Liver (tissue), 9 donors: Measurements from ENCODE around the gene FRG2. TPM values are rescaled to one million over a fixed set of nuclear protein-coding genes. Genes with fewer than 3 reads are reported as not detected.
"Not testable (repeated sequence)": the region's sequence is repeated elsewhere in the genome, so short reads cannot be mapped to it uniquely, and the experiment has no call there.

ENCODE experiments used
- DNase-seq: peaks from one replicate; pipeline ENCODE4 v3.0.0-alpha.2; 2017; ENCODE audit warnings: low spot score
- H3K27ac ChIP-seq, 2 donors: one replicate each; pipeline ENCODE4 v1.7.0; 2013; ENCODE audit warnings: inconsistent platforms in 2 of 2, low read length in 2 of 2, control low read depth in 1 of 2, low read depth in 1 of 2, mild to moderate bottlenecking in 1 of 2
- H3K27me3 ChIP-seq, 4 donors: one replicate each; pipeline versions ENCODE4 v1.6.1 to v1.7.0; 2013; ENCODE audit warnings: low read length in 3 of 4, inconsistent platforms in 1 of 4, mild to moderate bottlenecking in 1 of 4, moderate library complexity in 1 of 4; ENCODE audit not compliant: control insufficient read depth in 4 of 4, insufficient read depth in 4 of 4
- H3K36me3 ChIP-seq, 4 donors: one replicate each; pipeline versions ENCODE4 v1.6.1 to v1.7.0; 2013; ENCODE audit warnings: low read length in 3 of 4, mild to moderate bottlenecking in 3 of 4, low read depth in 1 of 4, moderate library complexity in 1 of 4; ENCODE audit not compliant: control insufficient read depth in 4 of 4, insufficient read depth in 3 of 4
- H3K4me1 ChIP-seq, 4 donors: one replicate each; pipeline versions ENCODE4 v1.6.1 to v1.7.0; 2013; ENCODE audit warnings: low read length in 3 of 4, mild to moderate bottlenecking in 3 of 4, moderate library complexity in 1 of 4; ENCODE audit not compliant: control insufficient read depth in 4 of 4, insufficient read depth in 4 of 4
- H3K4me3 ChIP-seq, 3 donors: one replicate each; pipeline versions ENCODE4 v1.6.1 to v1.7.0; 2013; ENCODE audit warnings: low read length in 3 of 3, control low read depth in 1 of 3, low read depth in 1 of 3, mild to moderate bottlenecking in 1 of 3
- H3K9ac ChIP-seq, 2 donors: one replicate each; pipeline ENCODE4 v1.7.0; 2013; ENCODE audit warnings: low read length in 2 of 2, mild to moderate bottlenecking in 2 of 2, moderate library complexity in 2 of 2, control low read depth in 1 of 2, low read depth in 1 of 2
- H3K9me3 ChIP-seq, 4 donors: one replicate each; pipeline versions ENCODE4 v1.6.1 to v1.7.0; 2013; ENCODE audit warnings: low read length in 3 of 4; ENCODE audit not compliant: control insufficient read depth in 4 of 4
- ATF3 ChIP-seq: IDR thresholded peaks from 2 replicates; pipeline ENCODE4 v1.6.1; 2016; ENCODE audit warnings: antibody characterized with exemption
- EGR1 ChIP-seq, 2 donors: IDR thresholded peaks; 2 replicates each; pipeline ENCODE4 v1.6.1; 2016 to 2018; ENCODE audit warnings: antibody characterized with exemption in 2 of 2, low read depth in 2 of 2
- FOXA1 ChIP-seq: IDR thresholded peaks from 2 replicates; pipeline ENCODE4 v1.6.1; 2016; ENCODE audit warnings: antibody characterized with exemption
- FOXA2 ChIP-seq: IDR thresholded peaks from 2 replicates; pipeline ENCODE4 v1.6.1; 2016; ENCODE audit warnings: antibody characterized with exemption
- GABPA ChIP-seq, 2 donors: IDR thresholded peaks in 1 of 2; conservative IDR thresholded peaks in 1 of 2; 2 replicates each; pipeline ENCODE4 v1.6.1; 2016; ENCODE audit warnings: antibody characterized with exemption in 2 of 2, mild to moderate bottlenecking in 1 of 2, moderate library complexity in 1 of 2
- HNF4A ChIP-seq, 2 donors: conservative IDR thresholded peaks; 2 replicates each; pipeline ENCODE4 v1.6.1; 2016; ENCODE audit warnings: antibody characterized with exemption in 2 of 2, mild to moderate bottlenecking in 2 of 2
- HNF4G ChIP-seq: IDR thresholded peaks from 2 replicates; pipeline ENCODE4 v1.6.1; 2016; ENCODE audit warnings: antibody characterized with exemption
- RAD21 ChIP-seq, 2 donors: IDR thresholded peaks; 2 replicates each; pipeline ENCODE4 v1.6.1; 2016; ENCODE audit warnings: antibody characterized with exemption in 2 of 2, mild to moderate bottlenecking in 2 of 2
- RXRA ChIP-seq, 2 donors: IDR thresholded peaks; 2 replicates each; pipeline ENCODE4 v1.6.1; 2017 to 2018; ENCODE audit warnings: antibody characterized with exemption in 2 of 2, mild to moderate bottlenecking in 1 of 2
- SP1 ChIP-seq: IDR thresholded peaks from 2 replicates; pipeline ENCODE4 v1.6.1; 2018; ENCODE audit warnings: antibody characterized with exemption, mild to moderate bottlenecking
- TAF1 ChIP-seq: conservative IDR thresholded peaks from 2 replicates; pipeline ENCODE4 v1.6.1; 2016; ENCODE audit warnings: antibody characterized with exemption, mild to moderate bottlenecking
- YY1 ChIP-seq: IDR thresholded peaks from 2 replicates; pipeline ENCODE4 v1.6.1; 2016; ENCODE audit warnings: antibody characterized with exemption, mild to moderate bottlenecking
- ZBTB33 ChIP-seq: IDR thresholded peaks from 2 replicates; pipeline ENCODE4 v1.6.1; 2016; ENCODE audit warnings: antibody characterized with exemption
- WGBS: extraction: QIAGEN DNeasy Blood & Tissue Kit; methylation state at CpG from one replicate; pipeline ENCODE4 v1.1.7; 2013; 5-methylcytosine and 5-hydroxymethylcytosine counted together
- polyA plus RNA-seq, 2 donors: library from polyadenylated mRNA; stranded (reverse) in 1 of 2; unstranded in 1 of 2; fragments of 200-250 nt in 1 of 2; fragments of >200 nt in 1 of 2; fragmentation: Nextera tagmentation in 1 of 2; extraction: Ambion mirVana in 1 of 2; gene quantifications; one replicate each; pipeline versions ENCODE4 v1.2.1 to v1.2.3, GENCODE V29; 2013 to 2015
- total RNA-seq, 2 donors: library from RNA; depleted of rRNA; stranded (reverse); fragments of >200 nt; gene quantifications; one replicate each; pipeline ENCODE4 v1.2.3, GENCODE V29; 2014
- TF ChIP-seq, protein P1 (sequence below): fragments of 150-350 bp; IDR thresholded peaks from 2 replicates; pipeline ENCODE4 v1.5.1; 2017; ENCODE audit warnings: improper control_type of control experiment, low read depth, low read length; ENCODE audit not compliant: missing input control
- TF ChIP-seq, protein P2 (sequence below): IDR thresholded peaks from 2 replicates; pipeline ENCODE4 v1.6.1; 2016; ENCODE audit warnings: antibody characterized with exemption, mild to moderate bottlenecking
- TF ChIP-seq, protein P3 (sequence below): IDR thresholded peaks from 2 replicates; pipeline ENCODE4 v1.6.1; 2016; ENCODE audit warnings: antibody characterized with exemption
- donor health status: healthy.
- donor health status: healthy.
- donor health status: healthy.
- donor health status: healthy.
- donor health status: healthy.

FRG2 gene
- total and polyA plus RNA-seq, 4 donors: not detected

DNA sequence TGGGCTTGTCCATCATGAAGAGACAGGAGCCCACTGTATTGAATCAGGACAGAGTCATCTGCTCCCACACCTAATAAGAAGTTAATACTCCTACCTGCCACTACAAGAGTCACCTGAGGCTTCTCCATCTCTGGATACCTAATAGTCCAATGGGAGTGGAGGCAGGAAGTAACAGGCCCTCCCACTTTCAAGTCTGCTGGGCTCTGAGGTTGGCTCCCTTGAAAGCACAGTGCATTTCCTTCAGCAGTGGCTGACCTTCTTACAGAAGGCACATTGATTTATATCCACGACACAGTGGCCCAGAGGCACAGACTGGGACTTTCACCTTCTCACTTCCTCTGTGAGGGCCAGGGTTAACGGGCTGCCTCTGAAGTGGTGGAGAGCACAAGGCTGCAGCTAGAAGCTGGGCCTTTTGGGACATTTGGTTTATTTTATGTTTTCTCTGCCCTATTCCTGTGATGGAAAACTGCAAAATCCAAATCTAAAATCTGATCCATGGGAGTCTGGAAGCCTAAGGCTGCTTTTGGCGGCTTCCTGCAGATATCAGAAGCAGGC lies 38.1 kb downstream of the FRG2 start:
- no peak overlapping the region for H3K27ac ChIP-seq
- H3K4me3 ChIP-seq: no peak overlapping the region
- no peaks in the 10 kb centered on the region for H3K4me1 ChIP-seq
- WGBS: 61% methylated on average over 3 of the region's 3 CpGs
- DNase-seq: no peak
- no peak for TF ChIP-seq SP1
- no peak for TF ChIP-seq HNF4G
- TF ChIP-seq HNF4A (conservative IDR thresholded peaks at IDR 0.05): no peak
- no peak for TF ChIP-seq ATF3
- TF ChIP-seq FOXA2: no peak
- TF ChIP-seq RAD21 (IDR thresholded peaks at IDR 0.05): no peak
- TF ChIP-seq, protein P1, sequence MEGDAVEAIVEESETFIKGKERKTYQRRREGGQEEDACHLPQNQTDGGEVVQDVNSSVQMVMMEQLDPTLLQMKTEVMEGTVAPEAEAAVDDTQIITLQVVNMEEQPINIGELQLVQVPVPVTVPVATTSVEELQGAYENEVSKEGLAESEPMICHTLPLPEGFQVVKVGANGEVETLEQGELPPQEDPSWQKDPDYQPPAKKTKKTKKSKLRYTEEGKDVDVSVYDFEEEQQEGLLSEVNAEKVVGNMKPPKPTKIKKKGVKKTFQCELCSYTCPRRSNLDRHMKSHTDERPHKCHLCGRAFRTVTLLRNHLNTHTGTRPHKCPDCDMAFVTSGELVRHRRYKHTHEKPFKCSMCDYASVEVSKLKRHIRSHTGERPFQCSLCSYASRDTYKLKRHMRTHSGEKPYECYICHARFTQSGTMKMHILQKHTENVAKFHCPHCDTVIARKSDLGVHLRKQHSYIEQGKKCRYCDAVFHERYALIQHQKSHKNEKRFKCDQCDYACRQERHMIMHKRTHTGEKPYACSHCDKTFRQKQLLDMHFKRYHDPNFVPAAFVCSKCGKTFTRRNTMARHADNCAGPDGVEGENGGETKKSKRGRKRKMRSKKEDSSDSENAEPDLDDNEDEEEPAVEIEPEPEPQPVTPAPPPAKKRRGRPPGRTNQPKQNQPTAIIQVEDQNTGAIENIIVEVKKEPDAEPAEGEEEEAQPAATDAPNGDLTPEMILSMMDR: no peak
- TF ChIP-seq, protein P2, sequence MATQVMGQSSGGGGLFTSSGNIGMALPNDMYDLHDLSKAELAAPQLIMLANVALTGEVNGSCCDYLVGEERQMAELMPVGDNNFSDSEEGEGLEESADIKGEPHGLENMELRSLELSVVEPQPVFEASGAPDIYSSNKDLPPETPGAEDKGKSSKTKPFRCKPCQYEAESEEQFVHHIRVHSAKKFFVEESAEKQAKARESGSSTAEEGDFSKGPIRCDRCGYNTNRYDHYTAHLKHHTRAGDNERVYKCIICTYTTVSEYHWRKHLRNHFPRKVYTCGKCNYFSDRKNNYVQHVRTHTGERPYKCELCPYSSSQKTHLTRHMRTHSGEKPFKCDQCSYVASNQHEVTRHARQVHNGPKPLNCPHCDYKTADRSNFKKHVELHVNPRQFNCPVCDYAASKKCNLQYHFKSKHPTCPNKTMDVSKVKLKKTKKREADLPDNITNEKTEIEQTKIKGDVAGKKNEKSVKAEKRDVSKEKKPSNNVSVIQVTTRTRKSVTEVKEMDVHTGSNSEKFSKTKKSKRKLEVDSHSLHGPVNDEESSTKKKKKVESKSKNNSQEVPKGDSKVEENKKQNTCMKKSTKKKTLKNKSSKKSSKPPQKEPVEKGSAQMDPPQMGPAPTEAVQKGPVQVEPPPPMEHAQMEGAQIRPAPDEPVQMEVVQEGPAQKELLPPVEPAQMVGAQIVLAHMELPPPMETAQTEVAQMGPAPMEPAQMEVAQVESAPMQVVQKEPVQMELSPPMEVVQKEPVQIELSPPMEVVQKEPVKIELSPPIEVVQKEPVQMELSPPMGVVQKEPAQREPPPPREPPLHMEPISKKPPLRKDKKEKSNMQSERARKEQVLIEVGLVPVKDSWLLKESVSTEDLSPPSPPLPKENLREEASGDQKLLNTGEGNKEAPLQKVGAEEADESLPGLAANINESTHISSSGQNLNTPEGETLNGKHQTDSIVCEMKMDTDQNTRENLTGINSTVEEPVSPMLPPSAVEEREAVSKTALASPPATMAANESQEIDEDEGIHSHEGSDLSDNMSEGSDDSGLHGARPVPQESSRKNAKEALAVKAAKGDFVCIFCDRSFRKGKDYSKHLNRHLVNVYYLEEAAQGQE: no peak
- TF ChIP-seq, protein P3, sequence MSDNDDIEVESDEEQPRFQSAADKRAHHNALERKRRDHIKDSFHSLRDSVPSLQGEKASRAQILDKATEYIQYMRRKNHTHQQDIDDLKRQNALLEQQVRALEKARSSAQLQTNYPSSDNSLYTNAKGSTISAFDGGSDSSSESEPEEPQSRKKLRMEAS: no peak
- no peak for TF ChIP-seq RXRA (IDR thresholded peaks at IDR 0.05)
- no peak for TF ChIP-seq ZBTB33
- no peak for TF ChIP-seq TAF1
- TF ChIP-seq YY1: no peak
- TF ChIP-seq FOXA1: no peak
- TF ChIP-seq EGR1 (IDR thresholded peaks at IDR 0.05; ENCODE audit: low read depth in 2 of 2): no peak
- TF ChIP-seq GABPA (IDR thresholded peaks at IDR 0.05 in 1 of 2, conservative IDR thresholded peaks at IDR 0.05 in 1 of 2): no peak
- no peak overlapping the region for H3K9ac ChIP-seq
- no peaks in the 10 kb centered on the region for H3K9me3 ChIP-seq
- no peaks in the 10 kb centered on the region for H3K36me3 ChIP-seq
- H3K27me3 ChIP-seq: no peaks in the 10 kb centered on the region

GRCh38 chr4:189985651-189986243 lies 41.3 kb downstream of the FRG2 start:
- H3K27me3 ChIP-seq, H3K4me3 ChIP-seq, H3K27ac ChIP-seq, H3K36me3 ChIP-seq, H3K9ac ChIP-seq, H3K9me3 ChIP-seq, DNase-seq, H3K4me1 ChIP-seq: not testable (repeated sequence)
- 62% methylated on average over 4 of the region's 4 CpGs for WGBS

- not testable (repeated sequence) for H3K27ac ChIP-seq, DNase-seq, H3K36me3 ChIP-seq, H3K4me1 ChIP-seq, H3K4me3 ChIP-seq, H3K27me3 ChIP-seq, H3K9me3 ChIP-seq, H3K9ac ChIP-seq
- WGBS: 63% methylated on average over 31 of the region's 31 CpGs
These were observed 42.4 kb downstream of the FRG2 start for GRCh38 chr4:189984661-189985060.

DNA sequence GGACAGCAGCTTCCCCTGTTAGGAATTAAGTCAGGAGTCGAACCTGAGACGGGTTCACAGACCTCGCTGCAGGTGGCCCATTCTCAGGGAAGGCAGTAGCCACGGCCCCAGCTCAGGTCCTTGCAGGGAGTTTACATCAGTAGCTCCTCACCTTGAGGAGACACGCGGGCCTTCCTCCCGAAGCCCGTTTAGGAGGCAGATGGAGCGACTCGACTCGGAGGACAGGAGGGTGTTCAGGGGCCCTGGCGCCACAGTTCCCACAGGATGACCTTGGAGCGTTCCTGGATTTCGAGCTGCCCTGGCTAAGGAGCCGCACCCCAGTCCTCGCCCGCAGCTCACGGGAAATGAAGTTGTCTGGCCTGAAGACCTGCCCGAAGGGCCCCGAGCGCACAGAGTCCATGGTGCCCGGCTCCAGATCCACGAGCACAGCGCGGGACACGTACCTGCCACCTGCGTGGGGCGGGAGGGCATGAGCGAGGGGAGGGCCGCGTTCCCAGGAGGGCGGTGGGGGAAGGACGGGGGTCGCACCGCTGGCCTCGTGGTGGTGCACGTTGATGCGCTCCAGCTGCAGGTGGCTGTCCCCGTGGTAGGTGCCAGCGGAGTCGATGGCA lies 43.0 kb downstream of the FRG2 start:
- not testable (repeated sequence) for H3K27me3 ChIP-seq, H3K27ac ChIP-seq, DNase-seq, H3K36me3 ChIP-seq, H3K9me3 ChIP-seq, H3K4me1 ChIP-seq, H3K9ac ChIP-seq, H3K4me3 ChIP-seq
- 87% methylated on average over 38 of the region's 41 CpGs for WGBS
